ENCODE measurements around the gene CARM1.

The CARM1 gene

GRCh38 chr19:10965398-10965797 is 94.0 kb downstream of the CARM1 start:
- no peak for TF ChIP-seq CTCF (IDR thresholded peaks at IDR 0.05; ENCODE audit: low read depth, low read length)
- DNase-seq (ENCODE audit: extremely low read depth, low read depth), result no peak

GRCh38 chr19:10966809-10967208 is 95.5 kb downstream of the CARM1 start:
- DNase-seq (ENCODE audit: extremely low read depth, low read depth), result no peak
- no peak for TF ChIP-seq CTCF (IDR thresholded peaks at IDR 0.05; ENCODE audit: low read depth, low read length)

GRCh38 chr19:10968527-10969135 is 97.3 kb downstream of the CARM1 start:
- no peak for TF ChIP-seq CTCF (IDR thresholded peaks at IDR 0.05; ENCODE audit: low read depth, low read length)
- DNase-seq (ENCODE audit: extremely low read depth, low read depth), result no peak

- no peak for DNase-seq (ENCODE audit: extremely low read depth, low read depth)
- no peak for TF ChIP-seq CTCF (IDR thresholded peaks at IDR 0.05; ENCODE audit: low read depth, low read length)
Measured at GRCh38 chr19:10971107-10971726, 99.9 kb downstream of the CARM1 start.
